Uterus (tissue), 2 donors: ENCODE measurements around the gene CTSC.

Source experiments
- POLR2A ChIP-seq, 2 donors: fragments of 450-650 bp; IDR thresholded peaks; one replicate each; pipeline ENCODE4 v1.6.1; 2016; ENCODE audit warnings: antibody characterized with exemption in 2 of 2, mild to moderate bottlenecking in 1 of 2, moderate library complexity in 1 of 2
- TF ChIP-seq, protein P1 (sequence below), 4 experiments: fragments of 200-600 bp in 2 of 4; fragments of 450-650 bp in 2 of 4; sonication (generic) in 2 of 4; IDR thresholded peaks; one replicate each; pipeline ENCODE4 v1.5.1; 2016 to 2019; ENCODE audit warnings: antibody characterized with exemption in 4 of 4, mild to moderate bottlenecking in 2 of 4, moderate library complexity in 1 of 4

DNA sequence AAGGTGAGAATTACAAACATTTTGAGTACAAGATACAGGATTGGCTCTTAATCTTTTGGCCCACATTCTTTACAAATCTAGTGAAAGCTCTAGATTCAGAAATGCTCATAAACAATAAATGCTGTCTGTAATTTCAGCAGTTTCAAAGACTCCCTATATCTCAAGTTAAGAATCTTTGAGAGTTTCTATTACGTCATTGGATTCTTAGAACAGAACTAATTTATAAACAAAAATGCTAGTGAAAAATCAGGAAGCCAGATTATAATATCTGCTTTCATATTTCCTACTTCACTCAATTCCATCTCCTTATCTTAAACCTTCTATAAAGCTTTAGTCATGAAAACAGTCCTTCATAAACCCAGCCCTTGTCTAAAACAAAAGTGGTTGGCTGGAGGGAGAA lies 32.1 kb downstream of the CTSC start:
- TF ChIP-seq, protein P1, sequence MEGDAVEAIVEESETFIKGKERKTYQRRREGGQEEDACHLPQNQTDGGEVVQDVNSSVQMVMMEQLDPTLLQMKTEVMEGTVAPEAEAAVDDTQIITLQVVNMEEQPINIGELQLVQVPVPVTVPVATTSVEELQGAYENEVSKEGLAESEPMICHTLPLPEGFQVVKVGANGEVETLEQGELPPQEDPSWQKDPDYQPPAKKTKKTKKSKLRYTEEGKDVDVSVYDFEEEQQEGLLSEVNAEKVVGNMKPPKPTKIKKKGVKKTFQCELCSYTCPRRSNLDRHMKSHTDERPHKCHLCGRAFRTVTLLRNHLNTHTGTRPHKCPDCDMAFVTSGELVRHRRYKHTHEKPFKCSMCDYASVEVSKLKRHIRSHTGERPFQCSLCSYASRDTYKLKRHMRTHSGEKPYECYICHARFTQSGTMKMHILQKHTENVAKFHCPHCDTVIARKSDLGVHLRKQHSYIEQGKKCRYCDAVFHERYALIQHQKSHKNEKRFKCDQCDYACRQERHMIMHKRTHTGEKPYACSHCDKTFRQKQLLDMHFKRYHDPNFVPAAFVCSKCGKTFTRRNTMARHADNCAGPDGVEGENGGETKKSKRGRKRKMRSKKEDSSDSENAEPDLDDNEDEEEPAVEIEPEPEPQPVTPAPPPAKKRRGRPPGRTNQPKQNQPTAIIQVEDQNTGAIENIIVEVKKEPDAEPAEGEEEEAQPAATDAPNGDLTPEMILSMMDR (IDR thresholded peaks at IDR 0.05) = no peak
- TF ChIP-seq POLR2A (IDR thresholded peaks at IDR 0.05) = no peak
